NK-92 treated with Interleukin-12 subunit alpha and Interleukin-12 subunit beta, amount 100 ng/mL, for 24 hours (cell line): ENCODE results near the gene ROPN1.
"Not testable (repeated sequence)": the region's sequence is repeated elsewhere in the genome, so short reads cannot be mapped to it uniquely, and the experiment has no call there.

Experiments used
- DNase-seq: peaks from one replicate; lab custom pipeline; 2025; lab: John Stamatoyannopoulos, UW

Gene ROPN1

DNA sequence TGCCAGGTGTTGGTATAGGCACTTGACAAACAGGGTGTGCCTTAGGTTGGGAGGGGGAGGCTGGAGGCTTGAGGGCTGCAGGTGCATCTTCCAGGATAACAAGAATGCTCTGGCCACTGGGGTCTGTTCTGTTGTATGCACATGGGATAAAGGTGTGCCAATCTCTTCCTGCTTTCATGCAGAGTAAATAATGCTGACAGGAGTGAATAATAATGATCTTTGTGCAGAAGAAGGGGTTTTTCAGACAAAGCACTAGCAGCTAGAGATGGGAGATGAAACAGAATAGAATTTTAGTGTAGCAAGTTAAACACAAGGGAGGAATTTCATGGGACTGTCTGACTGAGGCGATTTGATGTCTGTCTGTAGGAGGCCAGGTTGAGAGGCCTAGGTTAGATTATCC is 1.9 kb upstream of the ROPN1 start:
- no peak for DNase-seq

DNA sequence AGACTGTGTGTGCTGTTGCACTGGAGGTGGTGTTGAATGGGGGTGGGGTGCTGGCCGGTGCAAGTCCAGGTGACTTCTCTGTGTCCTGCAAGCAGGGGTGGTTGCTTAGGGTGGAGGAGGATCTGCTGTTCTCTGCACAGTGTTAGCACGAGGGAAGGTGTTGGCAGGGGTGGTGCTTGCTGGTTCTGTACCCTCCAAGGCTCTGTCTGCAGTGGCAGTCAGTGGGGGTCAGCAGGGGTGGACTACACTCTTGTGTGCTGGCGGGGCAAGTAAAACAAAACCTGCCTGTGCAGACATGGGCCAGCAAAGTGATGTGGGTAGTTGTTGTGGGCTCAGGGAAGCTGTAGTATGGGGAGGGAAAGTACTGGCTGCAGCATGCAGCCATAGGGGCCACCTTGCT is 5.5 kb downstream of the ROPN1 start:
- no peak for DNase-seq

DNA sequence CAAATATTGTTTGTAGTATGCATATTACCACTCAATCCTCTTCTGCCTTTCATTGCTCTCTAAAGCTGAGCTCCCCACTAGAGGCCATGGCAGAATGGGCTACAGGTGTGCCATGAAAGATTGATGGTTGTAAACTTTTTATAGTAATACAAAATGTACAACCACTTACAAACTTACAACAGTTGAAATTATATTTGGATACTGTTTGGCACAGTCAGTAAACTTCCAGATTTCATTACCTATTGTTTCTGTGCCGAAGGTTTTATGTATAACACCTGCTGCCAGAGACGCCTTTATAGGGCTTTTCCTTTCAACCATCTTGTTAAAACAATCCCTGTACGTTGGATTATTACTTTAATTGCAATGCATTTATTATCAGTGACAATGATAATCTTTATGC is 7.0 kb downstream of the ROPN1 start:
- DNase-seq = no peak

DNA sequence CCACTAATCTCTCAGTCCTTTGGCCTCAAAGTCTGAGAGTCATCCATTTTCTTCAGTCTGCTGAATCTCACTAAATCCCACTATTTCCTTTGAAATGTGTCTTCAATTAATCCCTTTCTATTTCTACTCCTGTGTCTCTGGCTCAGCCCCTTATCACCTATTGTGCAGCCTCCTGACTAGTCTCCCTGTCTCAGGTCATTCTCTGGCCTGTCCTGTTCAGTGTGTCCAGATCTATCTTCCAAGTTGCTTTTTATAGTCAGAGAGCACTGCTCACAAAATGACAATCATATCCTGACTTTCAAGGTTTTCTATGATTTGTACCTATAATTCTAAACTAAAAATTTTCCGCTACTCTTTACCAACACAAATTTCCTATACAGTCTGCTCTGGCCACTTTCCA is 7.6 kb downstream of the ROPN1 start:
- no peak for DNase-seq

DNA sequence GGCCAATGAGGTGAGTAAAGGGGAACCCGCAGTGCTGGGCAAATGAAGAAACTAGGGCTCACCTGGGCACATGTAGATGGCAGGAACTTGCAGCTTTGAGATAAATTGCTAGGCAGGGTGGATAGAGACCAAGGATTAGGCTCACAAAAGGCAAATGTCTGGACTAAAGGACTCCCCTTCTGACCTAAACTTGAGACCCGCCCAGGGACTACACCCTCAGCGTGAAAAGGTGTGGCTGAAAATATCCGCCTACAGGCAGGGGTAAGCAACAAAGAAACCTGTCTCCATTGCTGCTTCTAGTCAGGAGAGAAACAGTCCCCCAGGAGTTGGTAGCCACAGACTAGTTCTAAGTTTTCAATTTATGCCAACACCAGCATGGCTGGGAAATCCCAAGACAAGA is 10.6 kb downstream of the ROPN1 start:
- DNase-seq = not testable (repeated sequence)

DNA sequence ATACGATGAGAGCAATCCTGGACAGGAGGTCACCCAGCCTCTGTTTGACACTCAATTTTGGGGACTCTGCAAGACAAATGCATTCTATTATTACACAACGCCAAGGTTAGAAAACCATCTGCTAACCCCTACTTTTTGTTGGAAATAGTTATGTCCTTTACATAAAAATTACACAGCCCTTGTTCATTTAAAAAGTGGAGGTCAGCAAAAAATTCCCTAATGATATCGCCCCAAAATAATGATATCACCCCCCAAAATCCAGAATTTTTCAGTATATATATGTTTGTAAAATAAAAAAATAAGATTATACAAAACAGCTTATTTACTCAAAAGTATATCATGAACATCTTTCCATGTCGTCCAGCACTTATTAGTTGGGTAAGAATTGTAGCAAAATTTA is 11.4 kb downstream of the ROPN1 start:
- no peak for DNase-seq

DNA sequence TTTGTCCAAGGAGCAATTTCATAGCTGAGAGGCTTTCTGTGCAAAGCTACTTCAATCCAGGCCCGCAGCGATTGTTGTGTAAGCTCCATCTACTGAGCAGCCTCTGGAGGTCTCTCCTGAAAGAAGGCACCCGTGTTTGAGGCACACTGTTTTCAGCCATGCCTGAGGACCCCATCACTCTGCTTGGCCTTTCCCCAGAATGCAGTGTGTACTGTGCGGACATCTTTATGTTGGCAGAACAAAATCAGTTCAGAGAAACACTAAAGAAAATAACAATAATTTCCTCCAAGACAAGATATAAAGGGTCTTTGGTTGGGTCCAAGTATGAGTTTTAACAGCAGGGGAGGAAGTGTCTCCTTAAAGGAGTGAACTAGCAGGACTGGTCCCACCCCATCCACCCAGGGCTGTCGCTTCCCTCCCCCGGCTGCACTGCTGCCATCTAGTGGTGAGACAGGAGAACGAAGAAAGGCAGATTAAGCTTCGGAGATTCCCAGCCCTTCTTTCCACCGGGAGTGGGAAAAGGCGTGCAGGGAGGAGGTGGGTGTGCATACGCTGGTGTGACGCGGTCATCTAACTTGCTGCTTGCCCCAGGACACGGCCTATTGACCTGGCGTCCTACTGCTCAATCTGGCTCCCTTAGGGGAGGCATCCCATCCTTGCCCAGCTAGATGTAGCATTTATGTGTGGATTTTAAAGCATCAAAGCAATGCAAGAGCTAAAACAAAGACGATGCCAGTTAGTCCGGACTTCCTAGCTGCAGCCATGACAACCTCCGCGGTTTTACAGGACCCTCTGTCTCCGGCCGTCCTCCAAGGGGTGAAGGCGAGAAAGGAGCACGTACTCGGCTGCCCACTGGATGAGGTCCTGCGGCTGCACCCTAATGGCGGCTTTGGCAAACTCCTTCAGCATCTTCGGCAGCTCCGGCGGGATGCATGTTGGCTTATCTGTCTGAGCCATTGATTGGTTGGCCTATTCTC is 12.1 kb downstream of the ROPN1 start:
- DNase-seq = not testable (repeated sequence)

DNA sequence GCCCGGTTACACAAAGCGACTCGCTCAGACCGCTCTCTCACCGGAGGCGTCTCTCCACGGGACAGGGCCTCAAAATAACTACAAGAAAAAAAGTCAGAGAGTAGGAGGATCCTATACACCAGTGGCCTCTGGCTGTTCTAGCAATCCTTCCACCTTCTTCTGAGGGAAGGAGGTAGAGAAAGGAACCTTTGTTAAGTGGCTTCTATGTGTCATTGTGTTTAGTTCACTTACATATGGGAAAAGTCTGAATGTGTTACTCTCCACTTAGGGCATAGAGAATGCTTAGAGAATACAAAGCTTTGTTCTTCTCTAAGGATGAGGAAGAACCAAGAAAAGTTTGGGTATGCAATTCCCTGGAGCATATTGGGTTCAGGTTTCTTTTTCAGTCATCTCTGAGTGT is 15.0 kb downstream of the ROPN1 start:
- DNase-seq = not testable (repeated sequence)

DNA sequence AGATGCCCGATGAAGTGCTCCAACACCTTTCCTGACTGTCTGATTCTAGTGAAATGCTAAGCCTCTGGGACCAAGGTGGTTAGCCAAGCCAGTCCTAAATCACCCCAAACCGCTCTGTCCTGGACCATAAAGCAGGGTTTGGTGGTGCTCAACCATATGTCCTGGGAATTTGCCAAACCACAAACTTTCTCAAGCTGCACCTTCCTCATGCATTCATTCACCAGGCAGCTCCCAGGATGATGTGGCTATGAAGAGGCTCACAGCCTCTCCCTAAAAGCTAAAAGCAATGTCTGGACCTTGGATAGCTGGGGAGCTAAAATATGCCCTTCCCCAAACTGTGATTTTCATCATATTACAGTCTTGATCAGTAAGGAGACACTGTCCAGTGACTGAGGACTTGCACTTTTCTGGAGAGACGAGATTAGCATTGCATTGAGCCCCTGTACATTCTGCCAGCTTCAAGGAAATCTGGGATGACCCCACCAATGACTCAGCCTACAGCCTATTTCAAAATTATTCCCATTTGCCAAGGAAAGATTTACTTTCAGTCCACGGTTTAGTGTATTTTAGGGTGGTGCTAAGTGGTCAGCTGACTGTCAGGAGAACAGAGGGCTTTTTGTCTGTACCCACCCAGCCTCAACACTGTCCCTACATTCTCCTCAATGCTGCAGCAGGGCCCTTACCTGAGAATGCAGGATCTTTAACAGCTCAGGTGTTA is 15.6 kb downstream of the ROPN1 start:
- not testable (repeated sequence) for DNase-seq

DNA sequence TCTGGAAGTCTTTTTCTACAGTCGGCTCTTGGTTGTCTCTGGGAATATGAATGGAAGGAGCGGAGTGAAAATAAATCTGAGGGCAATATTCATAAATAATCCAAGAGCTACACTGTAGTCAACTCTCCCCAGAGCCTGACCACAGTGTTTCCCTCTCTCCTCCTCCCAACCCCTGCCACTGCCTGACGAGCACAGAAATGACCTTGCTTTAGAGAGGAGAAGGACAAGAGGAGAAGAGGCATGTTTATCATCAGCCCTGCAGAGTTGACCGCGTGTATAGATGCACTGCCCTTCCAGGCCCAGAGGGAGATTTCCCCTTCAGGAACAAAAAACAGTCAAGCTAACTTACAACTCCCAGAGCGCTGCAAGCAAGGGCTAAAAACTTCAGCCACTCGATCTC is 16.9 kb downstream of the ROPN1 start:
- not testable (repeated sequence) for DNase-seq

DNA sequence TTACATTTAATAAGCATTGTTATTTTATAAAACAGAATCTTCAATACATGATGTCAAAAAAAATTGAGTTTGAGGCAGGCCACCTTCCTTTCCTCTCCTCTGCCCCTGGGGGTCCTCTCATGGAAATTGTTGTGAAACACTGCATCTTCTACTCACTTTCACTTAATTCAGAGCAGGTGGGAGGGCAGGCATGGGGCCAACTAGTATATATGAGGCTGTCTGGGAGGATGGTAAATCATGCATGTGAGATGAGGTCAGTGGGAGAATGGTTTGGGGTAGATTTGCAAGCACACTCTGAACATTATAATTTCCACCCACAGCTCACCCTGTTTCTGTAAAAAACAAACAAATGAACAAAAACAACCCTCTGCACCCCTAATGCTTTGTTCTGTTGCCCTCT is 20.5 kb downstream of the ROPN1 start:
- no peak for DNase-seq

DNA sequence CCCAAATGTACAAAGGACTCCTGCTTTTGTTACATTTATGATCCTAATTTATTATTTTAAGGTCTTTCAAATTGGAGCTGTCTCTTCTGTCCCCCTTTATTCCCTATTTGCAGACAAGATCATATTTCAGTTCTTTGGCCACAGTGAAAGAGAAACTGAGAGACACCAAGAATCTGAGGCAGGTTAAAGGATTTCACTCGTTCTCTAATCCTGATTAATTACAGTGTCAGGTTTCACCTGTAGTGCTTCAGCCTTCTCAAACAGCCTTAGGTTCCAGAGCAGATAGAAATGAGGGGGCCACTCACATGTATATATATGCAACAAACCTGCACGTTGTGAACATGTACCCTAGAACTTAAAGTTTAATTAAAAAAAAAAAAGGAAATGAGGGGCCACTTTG is 24.7 kb downstream of the ROPN1 start:
- not testable (repeated sequence) for DNase-seq

DNA sequence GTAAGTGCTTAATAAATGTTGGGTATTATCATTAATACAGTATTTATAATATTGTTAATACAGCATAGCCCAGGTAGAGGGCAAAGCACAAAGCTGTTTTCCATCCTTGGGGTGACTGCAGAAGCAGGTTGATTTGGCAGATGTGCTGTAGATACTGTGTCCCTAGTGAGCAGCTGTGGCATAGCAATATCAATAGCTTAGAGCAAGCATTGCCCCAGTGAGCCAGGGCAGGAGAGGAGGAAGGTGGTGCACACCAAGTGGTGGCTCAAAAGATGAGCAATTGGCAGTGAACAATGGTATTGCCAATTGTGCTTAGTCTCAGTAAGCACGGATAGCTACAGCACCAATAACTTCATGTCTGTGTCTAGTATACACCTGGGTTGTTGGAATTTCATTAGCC is 25.1 kb downstream of the ROPN1 start:
- DNase-seq = not testable (repeated sequence)

DNA sequence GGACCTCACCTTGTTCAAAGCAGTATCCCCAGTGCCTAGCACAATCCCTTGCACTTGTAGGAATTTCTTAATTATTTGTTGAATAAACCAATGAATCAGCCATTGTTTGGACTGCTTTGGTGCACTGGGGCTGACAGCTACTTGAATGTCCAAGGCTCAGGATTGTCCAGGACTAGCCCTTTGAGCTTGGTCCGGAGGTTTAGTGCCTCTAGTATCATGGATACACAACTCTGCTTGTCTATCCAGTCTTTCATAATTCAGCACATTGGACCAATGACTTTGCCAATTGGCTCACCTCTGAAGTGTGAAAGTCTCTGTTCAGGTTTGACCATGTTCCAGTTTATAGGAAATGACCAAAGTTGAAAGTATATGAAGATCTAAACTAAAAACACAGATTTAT is 27.1 kb downstream of the ROPN1 start:
- not testable (repeated sequence) for DNase-seq

DNA sequence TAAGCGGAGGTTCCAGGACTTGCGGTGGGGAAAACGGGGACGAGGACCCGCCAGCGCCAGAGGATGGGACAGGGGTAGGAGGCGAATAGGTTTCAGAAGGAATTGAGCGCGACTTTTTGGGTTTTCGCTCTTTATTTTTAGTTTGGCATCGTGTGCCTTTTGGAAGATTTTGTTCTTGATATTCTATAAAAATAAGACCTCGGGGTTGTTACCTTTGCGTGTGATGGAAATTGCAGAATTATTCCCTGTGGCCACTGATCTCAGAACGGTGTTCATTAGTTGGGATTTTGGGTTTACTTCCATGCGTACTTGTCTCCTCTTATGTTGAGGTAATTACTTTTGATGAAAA is 30.4 kb downstream of the ROPN1 start:
- no peak for DNase-seq

DNA sequence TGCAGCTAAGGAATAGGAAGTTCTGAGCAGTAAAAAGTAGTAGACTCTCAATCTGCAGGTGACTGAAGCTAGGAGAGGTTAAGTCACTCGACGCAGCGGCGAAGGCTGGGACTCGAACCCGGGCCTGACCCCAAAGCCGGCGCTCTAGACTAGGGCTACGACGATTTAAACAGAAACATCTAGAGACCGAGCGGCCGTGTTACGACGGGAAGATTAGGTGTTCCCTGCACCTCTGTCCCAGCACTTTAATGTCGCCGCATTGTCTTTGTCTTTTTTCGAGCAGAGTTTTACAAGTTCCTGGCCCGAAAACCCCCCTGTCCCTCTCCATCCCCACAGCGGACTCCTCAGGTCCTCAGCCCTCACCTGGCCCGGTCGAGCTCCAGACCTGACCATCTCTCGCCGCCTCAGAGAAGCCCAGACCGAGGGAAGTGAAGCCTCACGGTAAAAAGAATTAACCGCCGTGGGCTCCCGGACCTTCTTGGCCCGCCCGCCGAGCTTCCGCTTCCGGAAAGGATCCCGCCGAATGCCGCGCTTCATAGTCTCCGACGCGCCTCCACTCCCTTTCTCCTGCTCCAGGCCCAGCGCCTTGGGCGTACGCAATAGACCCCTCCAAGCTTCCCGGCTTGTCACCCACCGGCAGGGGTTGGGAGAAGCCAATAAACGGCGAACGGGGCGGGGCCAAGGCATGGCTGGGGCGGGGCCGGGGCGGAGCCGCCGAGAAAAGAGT is 31.0 kb downstream of the ROPN1 start, which contains the start of gene CCDC14:
Gene CCDC14 (minus strand): TSS at position 449 of the 727 bp plus-strand sequence. CDS start 56 bp downstream, at position 393.
- peak; percentile 80 for DNase-seq

DNA sequence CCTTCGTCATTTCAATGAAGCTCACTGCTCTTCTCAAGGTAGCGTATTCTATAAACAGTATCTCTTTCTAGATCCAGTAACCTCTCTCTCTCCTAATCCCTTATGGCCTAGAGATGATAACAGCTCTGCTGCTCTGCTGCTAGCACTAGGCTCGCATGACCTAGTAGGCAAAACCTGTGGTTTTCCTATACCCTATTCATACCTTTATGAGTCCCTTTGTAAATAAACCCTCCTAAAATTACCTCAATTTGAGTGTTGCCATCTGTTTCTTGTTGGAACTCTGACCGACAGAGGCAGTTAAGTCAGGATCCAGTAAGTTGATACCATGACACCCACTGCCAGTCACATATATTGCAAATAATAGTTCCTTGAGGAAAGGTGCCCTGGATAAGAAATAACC is 38.2 kb downstream of the ROPN1 start:
- DNase-seq = no peak

DNA sequence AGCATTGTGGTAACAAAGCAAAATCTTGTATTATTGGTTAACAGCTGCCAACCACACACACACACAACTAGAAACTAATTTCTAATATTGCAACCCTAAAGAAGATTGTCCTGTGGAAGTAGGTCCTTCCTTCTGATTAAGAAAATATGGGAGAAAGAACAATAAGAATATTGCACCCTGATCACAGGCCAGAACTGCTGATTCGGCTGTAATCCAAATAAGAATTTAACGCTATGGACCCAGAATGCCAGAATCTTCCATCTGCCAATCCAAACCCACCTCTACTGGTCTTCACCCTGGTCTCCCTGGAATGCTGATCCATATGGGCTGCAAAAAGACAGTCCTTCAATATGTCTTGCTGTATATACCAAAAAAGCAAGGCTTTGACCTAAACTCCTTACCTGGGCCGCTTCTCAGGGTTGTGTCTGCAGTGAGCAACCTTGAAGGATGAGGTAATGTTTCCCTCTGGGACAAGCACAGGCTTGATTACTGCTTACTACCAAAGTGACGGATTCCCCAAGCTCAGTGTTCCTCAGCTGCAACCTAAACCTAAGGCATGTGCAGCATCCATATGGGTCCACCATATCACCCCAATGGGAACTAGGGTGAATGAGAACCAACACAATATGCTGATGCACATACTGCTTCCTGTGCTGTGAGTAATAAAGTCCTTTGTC is 38.9 kb downstream of the ROPN1 start:
- no peak for DNase-seq

DNA sequence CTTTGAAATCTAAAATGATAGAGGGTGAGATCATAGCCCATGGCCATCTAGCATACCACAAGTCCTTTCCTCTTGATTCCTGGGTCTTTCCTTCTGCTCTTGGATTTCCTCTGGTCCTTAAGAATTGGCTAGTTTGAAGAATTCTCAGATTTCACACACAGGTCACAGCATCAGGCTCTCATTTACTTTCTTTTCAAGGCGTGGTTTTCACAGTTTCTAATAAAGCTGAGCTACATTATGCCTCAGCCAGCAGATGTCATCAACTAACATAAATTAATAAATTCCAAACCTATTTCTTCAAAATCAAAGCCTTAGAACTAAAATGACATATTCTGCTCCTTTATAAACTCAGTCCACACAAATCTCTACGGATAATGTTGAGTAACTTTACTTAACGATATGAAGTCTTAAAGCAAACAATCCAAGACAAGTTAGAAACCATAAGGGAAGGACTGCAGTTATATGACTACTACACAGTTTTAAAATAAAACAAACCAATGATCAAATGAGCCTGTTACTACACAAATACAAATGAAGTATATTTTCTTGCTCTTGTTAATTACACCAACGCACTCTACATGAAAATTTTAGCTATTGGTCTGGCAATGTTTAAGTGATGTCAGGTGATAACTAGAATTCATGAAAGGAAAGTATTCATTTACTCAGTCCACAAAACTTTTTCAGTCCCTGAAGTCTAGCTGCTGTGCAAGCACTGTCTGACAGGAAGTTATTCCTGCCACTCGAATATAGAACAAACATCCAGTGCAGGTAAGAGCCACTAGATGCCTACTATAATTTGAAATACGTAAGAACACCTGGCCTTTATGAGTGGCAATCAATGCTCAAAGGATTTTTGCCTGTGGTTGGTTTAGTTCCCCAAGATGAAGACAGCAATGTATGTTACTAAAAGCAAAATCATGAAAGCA is 40.1 kb downstream of the ROPN1 start:
- DNase-seq = no peak

DNA sequence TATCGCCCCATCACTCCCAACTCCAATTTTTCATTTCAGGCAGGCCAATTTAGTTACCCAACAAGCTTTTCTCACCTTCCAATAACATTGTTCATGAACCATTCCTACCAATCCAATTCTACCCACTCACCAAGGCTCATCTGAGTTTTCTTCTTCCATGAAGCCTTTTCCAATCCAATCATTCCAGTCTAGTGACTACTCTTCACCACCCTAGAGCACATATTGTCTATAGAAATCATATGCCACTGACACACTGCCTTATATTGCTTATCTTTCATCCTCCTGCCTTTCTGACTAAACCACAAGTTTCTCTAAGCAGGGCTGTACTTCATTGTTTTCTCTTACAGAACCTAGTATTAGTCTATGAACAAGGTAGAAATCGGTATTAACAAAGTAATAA is 42.3 kb downstream of the ROPN1 start:
- no peak for DNase-seq

DNA sequence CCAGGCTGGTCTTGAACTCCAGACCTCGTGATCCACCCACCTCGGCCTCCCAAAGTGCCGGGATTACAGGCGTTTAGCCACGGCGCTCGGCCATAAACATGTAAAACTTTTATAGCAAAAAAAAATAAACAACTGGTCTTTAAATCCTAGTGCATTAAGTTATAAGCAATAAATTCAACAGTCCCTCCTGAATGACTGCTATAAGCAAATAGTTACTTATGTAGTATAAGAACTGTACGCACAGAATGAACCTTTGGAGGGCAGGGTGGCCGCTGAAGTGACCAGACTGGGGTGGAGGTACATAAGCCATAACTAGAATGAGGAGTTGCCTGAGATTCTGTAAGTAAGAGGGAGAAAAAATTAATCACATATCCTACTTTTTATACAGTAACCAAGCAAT is 43.5 kb downstream of the ROPN1 start:
- DNase-seq = no peak
